ENCODE data around the gene MMS22L. TPM values are rescaled to one million over a fixed set of nuclear protein-coding genes. Genes with fewer than 3 reads are reported as not detected.

The MMS22L gene
- total RNA-seq, 4 donors from 2014 or later: 7.7 to 26.4 (median 12.1) TPM

DNA sequence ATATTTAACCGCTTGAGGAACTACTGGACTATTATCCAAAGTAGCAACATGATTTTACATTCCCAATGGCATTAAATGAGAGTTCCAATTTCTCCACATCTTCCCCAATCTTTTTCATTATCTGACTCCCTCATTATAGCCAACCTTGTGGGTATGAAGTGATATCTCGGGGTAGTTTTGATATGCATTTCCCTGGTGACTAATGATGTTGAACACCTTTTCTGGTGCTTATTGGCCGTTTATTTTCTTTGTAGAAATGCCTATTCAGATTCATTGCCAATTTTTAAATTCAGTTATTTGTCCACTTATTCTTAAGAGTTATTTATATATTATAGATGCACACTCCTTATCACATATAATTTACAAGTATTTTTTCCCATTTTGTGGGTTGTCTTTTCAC lies 129.0 kb downstream of the MMS22L start:
- H3K4me1 ChIP-seq: no peaks in the 10 kb centered on the region
- no peaks in the 10 kb centered on the region for H3K9me3 ChIP-seq
- no peak overlapping the region for H3K27ac ChIP-seq
- TF ChIP-seq POLR2A (IDR thresholded peaks at IDR 0.05): no peak
- TF ChIP-seq, protein P1, sequence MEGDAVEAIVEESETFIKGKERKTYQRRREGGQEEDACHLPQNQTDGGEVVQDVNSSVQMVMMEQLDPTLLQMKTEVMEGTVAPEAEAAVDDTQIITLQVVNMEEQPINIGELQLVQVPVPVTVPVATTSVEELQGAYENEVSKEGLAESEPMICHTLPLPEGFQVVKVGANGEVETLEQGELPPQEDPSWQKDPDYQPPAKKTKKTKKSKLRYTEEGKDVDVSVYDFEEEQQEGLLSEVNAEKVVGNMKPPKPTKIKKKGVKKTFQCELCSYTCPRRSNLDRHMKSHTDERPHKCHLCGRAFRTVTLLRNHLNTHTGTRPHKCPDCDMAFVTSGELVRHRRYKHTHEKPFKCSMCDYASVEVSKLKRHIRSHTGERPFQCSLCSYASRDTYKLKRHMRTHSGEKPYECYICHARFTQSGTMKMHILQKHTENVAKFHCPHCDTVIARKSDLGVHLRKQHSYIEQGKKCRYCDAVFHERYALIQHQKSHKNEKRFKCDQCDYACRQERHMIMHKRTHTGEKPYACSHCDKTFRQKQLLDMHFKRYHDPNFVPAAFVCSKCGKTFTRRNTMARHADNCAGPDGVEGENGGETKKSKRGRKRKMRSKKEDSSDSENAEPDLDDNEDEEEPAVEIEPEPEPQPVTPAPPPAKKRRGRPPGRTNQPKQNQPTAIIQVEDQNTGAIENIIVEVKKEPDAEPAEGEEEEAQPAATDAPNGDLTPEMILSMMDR (IDR thresholded peaks at IDR 0.05): no peak
- H3K36me3 ChIP-seq: no peaks in the 10 kb centered on the region
- no peak for DNase-seq
- H3K27me3 ChIP-seq: no peaks in the 10 kb centered on the region
- H3K4me3 ChIP-seq: no peak overlapping the region

DNA sequence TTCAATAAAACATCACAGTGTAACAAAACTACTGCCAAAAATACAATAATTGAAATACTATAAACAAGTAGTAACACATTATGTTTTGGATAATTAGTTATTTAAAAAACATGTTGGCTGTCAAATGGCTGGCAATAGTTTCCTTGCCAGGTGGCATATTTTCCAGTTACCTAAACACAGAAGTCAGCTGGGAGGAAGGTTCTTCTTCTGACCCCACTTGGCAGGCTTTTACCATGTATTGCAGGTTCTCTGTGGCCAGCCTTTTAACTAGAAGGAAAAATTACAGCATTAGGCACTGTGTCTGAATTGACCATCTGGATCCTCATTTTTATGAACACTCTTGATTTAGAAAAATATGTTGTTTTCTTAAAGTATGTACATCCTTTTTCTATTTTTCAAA lies 131.4 kb downstream of the MMS22L start:
- DNase-seq: no peak
- Histone ChIP-seq H3K27ac (no peak overlapping the region), H3K4me1 (no peaks in the 10 kb centered on the region), H3K27me3 (no peaks in the 10 kb centered on the region), H3K36me3 (no peaks in the 10 kb centered on the region), H3K4me3 (no peak overlapping the region), H3K9me3 (no peaks in the 10 kb centered on the region)
- no peak for TF ChIP-seq POLR2A (IDR thresholded peaks at IDR 0.05)
- TF ChIP-seq, protein P1 (IDR thresholded peaks at IDR 0.05): no peak

DNA sequence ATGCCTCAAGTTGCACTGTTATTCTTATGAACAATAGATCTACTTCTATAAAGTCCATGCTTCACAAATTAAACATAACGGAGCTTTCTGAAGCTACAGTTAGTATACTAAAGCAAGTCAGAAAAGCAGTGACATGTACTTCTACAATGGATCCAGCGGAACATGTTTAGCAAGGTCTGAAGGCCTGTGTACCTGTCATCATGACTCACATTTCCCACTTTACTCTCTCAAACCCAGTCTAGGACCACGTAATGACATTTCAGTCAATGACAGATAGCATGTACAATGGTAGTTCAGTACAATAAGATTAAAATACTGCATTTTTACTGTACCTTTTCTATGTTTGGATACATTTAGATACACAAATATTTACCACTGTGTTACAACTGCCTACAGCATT lies 132.1 kb downstream of the MMS22L start:
- H3K9me3 ChIP-seq: no peaks in the 10 kb centered on the region
- TF ChIP-seq, protein P1 (IDR thresholded peaks at IDR 0.05): no peak
- TF ChIP-seq POLR2A (IDR thresholded peaks at IDR 0.05): no peak
- no peaks in the 10 kb centered on the region for H3K36me3 ChIP-seq
- H3K27ac ChIP-seq: no peak overlapping the region
- H3K27me3 ChIP-seq: no peaks in the 10 kb centered on the region
- DNase-seq: no peak
- H3K4me1 ChIP-seq: no peaks in the 10 kb centered on the region
- H3K4me3 ChIP-seq: no peak overlapping the region

DNA sequence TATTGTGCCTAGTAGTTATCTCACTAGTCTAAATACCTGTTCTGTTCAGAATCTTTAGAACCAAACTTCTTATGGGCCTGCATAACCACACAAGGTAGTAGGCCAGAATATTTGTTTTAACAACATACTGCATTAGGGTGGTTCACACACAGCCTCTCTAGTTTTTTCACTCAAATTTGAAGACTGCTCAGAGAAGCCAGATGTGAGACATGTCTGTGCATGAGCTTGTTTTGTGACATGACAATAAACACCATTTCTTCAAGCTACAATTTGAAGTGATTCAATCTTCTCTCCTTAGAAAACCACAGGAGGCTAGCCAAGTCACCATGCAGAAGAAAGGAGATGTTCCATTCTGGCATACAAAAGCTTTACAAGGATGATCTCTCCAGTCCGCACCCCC lies 135.6 kb downstream of the MMS22L start:
- Histone ChIP-seq H3K9me3 (no peaks in the 10 kb centered on the region), H3K27me3 (no peaks in the 10 kb centered on the region), H3K4me3 (no peak overlapping the region), H3K27ac (no peak overlapping the region), H3K36me3 (no peaks in the 10 kb centered on the region), H3K4me1 (no peaks in the 10 kb centered on the region)
- no peak for TF ChIP-seq POLR2A (IDR thresholded peaks at IDR 0.05)
- TF ChIP-seq, protein P1 (IDR thresholded peaks at IDR 0.05): no peak
- DNase-seq: no peak

DNA sequence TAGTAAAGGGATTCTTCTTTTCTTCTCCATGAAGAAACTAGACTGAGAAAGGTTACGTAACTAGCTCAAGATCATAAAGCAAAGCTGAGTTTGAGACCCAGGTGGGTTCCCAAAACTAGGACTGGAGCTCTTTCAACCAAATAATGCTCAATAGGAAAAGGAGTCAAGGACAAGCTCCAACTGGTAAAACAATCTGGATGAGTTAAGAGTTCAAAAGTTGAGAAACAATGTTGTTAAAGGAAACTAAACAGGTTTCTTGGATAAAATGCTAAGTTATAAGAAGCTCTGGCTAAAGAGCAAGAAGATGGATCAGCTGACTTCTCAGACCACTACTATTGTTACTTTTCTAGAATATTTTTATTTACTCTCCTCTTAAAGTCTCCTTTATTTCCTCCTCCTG lies 137.3 kb downstream of the MMS22L start:
- Histone ChIP-seq H3K27me3 (no peaks in the 10 kb centered on the region), H3K4me3 (no peak overlapping the region), H3K4me1 (no peaks in the 10 kb centered on the region), H3K9me3 (no peaks in the 10 kb centered on the region), H3K27ac (no peak overlapping the region), H3K36me3 (no peaks in the 10 kb centered on the region)
- no peak for DNase-seq
- TF ChIP-seq, protein P1 (IDR thresholded peaks at IDR 0.05): no peak
- TF ChIP-seq POLR2A (IDR thresholded peaks at IDR 0.05): no peak

DNA sequence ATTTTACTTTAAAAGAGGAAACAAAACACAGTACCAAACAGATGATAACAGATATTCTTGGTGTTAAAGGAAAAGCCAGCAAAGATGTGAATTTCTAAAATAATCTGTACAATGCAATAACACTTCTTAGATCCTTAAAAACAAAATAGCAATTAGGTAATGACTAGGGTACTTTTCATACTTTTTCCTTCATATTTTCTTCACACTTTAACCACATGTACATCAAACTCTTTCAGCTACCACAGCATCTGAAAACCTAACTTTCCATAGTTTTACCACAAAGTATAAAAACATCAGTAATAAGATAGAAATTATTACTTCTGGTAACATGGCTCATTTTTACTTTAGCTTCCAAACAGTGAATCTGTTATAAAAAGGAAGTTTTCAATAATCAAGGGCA lies 141.3 kb downstream of the MMS22L start:
- H3K36me3 ChIP-seq: no peaks in the 10 kb centered on the region
- no peak overlapping the region for H3K27ac ChIP-seq
- DNase-seq: no peak
- H3K27me3 ChIP-seq: no peaks in the 10 kb centered on the region
- H3K4me1 ChIP-seq: no peaks in the 10 kb centered on the region
- H3K4me3 ChIP-seq: no peak overlapping the region
- H3K9me3 ChIP-seq: no peaks in the 10 kb centered on the region
- TF ChIP-seq POLR2A (IDR thresholded peaks at IDR 0.05): no peak
- TF ChIP-seq, protein P1 (IDR thresholded peaks at IDR 0.05): no peak

All from Peyer's patch (tissue), 4 donors.